ENCODE measurements around the gene SLC28A3. TPM values are rescaled to one million over a fixed set of nuclear protein-coding genes. Genes with fewer than 3 reads are reported as not detected.

The SLC28A3 gene
- total RNA-seq, 1 donor from 2014 or later = not detected

DNA sequence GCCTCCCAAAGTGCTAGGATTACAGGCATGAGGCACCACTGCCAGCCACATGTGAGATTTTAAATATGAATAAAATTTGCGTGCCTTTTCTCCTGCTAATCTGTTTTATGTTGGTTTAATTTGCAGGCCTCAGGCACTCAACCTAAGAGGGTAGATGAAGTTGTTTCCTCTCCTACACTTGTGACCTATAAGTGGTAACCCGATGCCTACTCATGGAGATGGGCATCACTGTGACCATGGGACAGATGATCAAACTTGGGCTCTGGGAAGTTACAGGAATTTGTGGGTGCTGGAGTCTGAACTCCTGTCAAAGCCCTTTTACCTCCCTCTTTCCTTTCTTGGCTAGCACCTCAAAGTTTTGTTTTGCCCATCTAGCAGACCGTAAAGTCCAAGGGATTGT lies 1.1 kb downstream of the SLC28A3 start:
- no peak for DNase-seq (ENCODE audit: low read depth in 2 of 2)

DNA sequence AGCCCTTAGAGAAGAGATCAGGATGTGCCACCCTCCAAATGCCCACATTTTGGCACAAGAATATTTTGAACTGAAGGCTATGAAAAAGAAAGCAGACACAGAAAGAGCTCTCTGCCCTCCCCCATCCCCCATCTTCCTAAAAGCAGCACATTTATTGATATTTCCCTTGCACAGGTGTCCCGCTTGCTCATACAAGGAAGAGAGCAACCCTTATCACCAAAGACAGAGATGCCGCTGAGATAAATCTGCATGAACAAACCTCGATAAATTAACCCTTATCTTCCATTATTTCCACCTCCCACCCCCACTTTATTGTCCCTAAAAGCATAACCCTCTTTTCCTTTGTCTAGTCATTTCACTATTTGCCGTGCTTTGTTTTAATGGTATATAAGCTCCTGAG lies 1.8 kb downstream of the SLC28A3 start:
- DNase-seq (ENCODE audit: low read depth in 2 of 2) = no peak

- no peak for DNase-seq (ENCODE audit: low read depth in 2 of 2)
These were observed 3.3 kb downstream of the SLC28A3 start for GRCh38 chr9:84337252-84337651.

- DNase-seq (ENCODE audit: low read depth in 2 of 2) = no peak
These were observed 9.3 kb downstream of the SLC28A3 start for GRCh38 chr9:84331119-84331809.

DNA sequence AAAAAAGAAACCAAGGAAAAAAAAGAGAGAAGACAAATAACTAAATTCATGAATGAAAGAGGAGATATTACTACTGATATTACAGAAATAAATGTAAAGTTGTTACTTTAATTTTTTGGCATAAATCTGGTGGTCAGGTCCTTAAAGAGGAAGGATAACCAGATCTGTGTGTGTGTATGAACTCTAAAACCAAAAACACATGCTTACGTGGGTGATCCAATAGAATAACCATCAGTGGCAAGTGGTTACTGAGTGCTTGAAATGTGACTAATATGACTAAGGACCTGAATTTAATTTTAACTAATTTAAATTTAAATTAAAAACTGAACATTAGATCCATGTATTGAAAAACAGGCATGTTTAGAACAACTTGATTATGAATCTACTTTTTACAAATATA lies 10.3 kb downstream of the SLC28A3 start:
- no peak for DNase-seq (ENCODE audit: low read depth in 2 of 2)

- DNase-seq (ENCODE audit: low read depth in 2 of 2) = no peak
These were observed 13.4 kb downstream of the SLC28A3 start for GRCh38 chr9:84327184-84327583.

GRCh38 chr9:84325347-84325973 lies 15.1 kb downstream of the SLC28A3 start:
- peak in 1 of 2 donors; percentile 43 for DNase-seq (ENCODE audit: low read depth in 2 of 2)

GRCh38 chr9:84324811-84325210 lies 15.7 kb downstream of the SLC28A3 start:
- DNase-seq (ENCODE audit: low read depth in 2 of 2) = no peak

DNA sequence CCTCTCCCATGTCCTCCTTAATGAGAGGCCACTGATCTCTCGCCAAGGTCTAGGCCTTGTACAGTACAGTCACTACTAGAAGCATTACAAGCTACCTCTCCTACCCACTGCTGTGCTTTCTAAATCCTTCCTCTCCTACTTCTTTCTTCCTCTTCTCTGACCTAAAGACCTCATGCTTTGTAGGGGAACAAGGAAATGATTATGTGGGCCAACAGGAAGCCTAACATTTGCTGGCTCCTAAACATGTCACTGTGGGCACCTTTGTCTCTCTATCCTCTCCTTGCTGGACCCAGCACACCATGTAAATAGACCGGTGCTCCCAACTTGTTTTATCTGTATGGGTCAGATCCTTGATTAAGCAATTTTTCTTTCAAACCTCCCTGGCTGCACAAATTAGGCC lies 16.7 kb downstream of the SLC28A3 start:
- DNase-seq (ENCODE audit: low read depth in 2 of 2) = no peak

DNA sequence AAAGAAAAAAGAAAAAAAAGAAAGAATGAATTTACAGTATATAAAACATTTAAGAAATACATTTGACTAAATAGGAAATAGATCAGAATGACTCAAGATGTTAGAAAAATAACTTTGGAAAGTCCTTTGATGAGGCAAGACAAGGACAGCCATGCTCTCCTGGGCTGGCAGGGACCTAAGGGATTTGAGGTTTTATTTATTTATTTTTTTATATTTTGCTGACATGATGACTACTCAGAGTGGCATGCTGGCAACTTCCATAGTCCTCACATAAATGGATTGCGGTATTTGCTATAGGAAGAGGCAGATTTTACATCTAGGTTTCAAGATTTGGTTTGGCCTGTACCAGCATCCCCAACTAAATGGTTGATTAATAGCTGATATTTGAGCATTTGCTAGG lies 17.7 kb downstream of the SLC28A3 start:
- DNase-seq (ENCODE audit: low read depth in 2 of 2) = peak in 1 of 2 donors; percentile 17

DNA sequence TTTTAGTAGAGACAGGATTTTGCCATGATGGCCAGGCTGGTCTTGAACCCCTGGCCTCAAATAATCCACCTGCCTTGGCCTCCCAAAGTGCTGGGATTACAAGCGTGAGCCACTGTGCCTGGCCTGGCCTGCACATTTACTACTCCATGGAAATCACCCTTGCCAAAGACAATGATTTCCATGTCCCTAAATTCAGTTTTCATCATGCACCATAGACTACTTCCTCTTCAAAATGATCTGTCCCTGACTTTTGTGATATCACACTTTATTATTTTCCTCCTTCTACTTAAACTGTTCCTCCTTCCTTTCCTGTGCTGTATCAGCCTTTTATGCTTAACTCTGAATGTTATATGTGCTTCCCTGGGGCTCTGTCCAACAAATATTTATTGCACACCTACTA lies 20.3 kb downstream of the SLC28A3 start:
- DNase-seq (ENCODE audit: low read depth in 2 of 2) = no peak

DNA sequence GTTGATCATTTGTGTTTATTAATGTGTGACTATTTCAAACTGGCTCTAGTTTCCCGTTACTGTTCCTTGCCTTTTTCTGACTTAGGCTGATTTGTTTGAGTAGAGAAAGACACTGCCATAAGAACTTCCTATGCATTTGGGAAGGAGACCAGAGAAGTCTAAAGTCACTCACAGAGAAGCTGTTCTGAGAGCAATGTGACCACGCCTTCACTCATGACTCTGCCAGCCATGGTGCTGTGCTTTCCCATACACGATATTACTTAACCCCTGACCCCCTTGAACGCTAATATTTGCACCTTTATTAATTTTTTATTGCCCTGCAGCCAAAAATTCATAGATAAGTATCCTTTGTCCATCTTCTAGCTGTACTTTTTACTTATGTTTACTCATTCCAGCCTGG lies 20.9 kb downstream of the SLC28A3 start:
- no peak for DNase-seq (ENCODE audit: low read depth in 2 of 2)

DNA sequence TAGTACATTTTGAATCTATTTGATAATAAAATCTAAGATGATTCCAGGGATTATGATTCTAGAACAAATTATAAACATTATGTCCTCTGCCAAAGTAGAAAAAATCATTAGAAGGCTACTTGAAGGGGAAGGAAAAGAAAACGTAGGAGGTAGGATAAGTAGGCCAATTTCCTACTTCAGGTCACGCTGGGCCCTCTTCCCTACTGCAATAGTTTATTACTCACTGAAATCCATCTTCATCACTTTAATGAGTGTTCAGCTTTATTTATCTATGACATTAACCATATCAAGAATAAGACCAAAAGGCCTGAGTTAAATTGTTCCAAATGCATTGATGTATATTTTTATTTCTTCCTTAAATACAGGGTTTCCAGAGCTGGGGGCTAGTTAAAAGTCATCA lies 21.6 kb downstream of the SLC28A3 start:
- no peak for DNase-seq (ENCODE audit: low read depth in 2 of 2)

DNA sequence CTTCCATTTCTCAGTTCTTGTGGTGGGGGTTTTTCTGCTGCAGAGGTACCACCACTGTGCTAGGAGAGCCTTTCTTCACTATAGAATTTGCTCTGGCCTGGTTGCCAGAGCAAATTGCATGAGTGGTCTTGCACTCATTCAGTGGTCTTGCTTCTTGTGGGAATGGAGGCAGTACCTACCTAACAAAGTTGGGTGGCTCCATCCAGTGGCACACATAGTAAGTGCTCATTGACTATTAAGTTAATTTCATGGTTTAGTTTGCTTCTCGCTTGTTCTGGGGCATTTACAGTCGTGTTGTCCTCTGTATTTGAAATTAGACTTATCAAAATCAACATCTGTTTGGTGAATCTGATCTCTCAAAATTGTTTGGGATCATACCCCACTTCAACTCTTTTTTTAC lies 23.0 kb downstream of the SLC28A3 start:
- no peak for DNase-seq (ENCODE audit: low read depth in 2 of 2)

GRCh38 chr9:84315278-84315877 lies 25.2 kb downstream of the SLC28A3 start:
- DNase-seq (ENCODE audit: low read depth in 2 of 2) = peak; percentile 48 to 57

GRCh38 chr9:84314306-84314705 lies 26.3 kb downstream of the SLC28A3 start:
- DNase-seq (ENCODE audit: low read depth in 2 of 2) = no peak

DNA sequence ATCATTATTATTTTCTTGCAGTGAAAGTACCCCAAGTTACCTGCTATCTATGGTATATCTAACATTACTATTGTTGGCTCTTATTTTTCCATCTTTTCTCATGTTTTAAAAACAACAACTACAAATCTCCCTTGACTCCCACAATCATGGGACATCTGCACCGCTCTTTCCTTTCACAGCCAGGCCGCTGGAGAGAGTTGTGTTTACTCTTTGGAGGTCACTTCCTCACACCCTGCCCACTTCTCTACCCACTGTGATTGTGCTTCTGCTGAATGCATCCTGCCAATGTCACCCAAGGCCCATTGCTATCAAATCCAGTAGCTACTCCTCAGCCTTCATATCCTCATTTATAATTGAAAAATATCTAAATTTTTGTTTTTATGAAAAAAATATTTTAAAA lies 29.7 kb downstream of the SLC28A3 start:
- peak; percentile 47 to 67 for DNase-seq (ENCODE audit: low read depth in 2 of 2)

- DNase-seq (ENCODE audit: low read depth in 2 of 2) = no peak
These were observed 34.9 kb downstream of the SLC28A3 start for GRCh38 chr9:84305497-84306131.

DNA sequence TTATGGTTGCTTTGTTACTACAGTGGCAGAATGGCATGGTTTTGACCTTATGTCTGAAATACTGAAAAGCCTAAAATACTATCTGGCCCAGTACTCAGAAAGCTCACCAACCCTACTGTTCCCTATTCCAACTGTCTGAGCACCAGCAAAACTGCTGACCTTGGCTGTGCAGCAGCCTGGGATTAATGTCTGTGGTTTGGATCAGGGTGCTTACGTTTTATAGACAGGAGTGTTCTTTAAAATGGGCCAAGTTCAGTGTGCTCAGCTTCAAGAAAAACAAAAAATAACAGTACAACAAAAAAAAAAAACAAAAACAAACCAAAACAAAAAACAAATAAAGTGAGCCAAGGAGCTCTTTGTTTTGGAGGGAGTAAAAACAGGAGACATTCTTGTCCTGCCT lies 36.4 kb downstream of the SLC28A3 start:
- DNase-seq (ENCODE audit: low read depth in 2 of 2) = no peak

DNA sequence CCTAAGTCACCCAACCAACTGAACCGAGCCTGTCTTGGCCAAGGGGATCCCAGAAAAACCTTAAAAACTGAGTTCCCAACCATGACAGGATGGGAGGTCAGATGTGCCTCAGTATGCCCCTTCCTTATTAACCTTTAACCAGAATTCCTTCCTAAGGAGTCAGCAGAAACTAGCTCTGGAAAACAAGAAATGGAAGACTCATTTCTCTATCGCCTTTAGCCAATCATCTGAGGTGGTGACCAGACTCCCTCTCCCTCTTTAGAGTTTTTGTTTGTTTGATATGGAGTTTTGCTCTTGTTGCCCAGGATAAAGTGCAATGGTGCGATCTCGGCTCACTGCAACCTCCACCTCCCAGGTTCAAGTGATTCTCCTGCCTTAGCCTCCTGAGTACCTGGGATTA lies 37.5 kb downstream of the SLC28A3 start:
- DNase-seq (ENCODE audit: low read depth in 2 of 2) = no peak

- peak in 1 of 2 donors; percentile 33 for DNase-seq (ENCODE audit: low read depth in 2 of 2)
These were observed 38.7 kb downstream of the SLC28A3 start for GRCh38 chr9:84301851-84302250.

DNA sequence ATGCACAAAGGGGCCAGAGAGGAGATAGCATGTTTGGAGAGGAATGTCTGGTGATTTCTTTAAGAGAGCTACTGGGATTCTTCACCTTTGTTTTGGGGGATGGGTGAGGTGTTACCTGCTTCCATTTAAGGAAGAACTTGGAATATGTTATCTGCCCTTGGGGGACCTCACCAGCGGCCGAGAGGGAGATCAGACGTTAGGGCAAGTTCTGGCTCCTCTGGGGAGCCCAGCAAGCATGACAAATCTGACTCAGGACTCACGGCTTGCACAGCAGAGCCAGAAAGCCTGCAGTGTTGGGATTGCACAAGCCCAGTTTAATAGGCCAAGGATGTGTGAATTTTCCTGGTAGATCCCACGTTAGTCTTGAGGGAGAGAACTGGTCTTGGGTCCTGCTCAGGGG lies 40.3 kb downstream of the SLC28A3 start:
- DNase-seq (ENCODE audit: low read depth in 2 of 2) = no peak

Measured in dermis microvascular lymphatic vessel endothelial cell (primary cell).